Progenitor cell of endocrine pancreas (in vitro differentiated cells): ENCODE results near the gene VSIR. TPM values are rescaled to one million over a fixed set of nuclear protein-coding genes. Genes with fewer than 3 reads are reported as not detected.

Source experiments
- DNase-seq: peaks from one replicate; pipeline ENCODE4 v3.0.0; 2021; ENCODE audit warnings: low spot score; ENCODE audit not compliant: unreplicated experiment
- H3K27ac Mint-ChIP-seq: 2 replicates; pipeline ENCODE4 v1.8.0; 2021; ENCODE audit warnings: mild to moderate bottlenecking, moderate library complexity, mixed read lengths
- H3K27me3 Mint-ChIP-seq: 2 replicates; pipeline ENCODE4 v1.8.0; 2021; ENCODE audit warnings: mixed read lengths
- H3K36me3 Mint-ChIP-seq: 2 replicates; pipeline ENCODE4 v1.8.0; 2022; ENCODE audit warnings: mixed read lengths; ENCODE audit not compliant: insufficient read depth
- H3K4me1 Mint-ChIP-seq: 2 replicates; pipeline ENCODE4 v1.8.0; 2021; ENCODE audit warnings: low read depth, mixed read lengths
- H3K4me3 Mint-ChIP-seq: 2 replicates; pipeline ENCODE4 v1.8.0; 2021; ENCODE audit warnings: low read depth, mild to moderate bottlenecking, moderate library complexity, mixed read lengths
- H3K9me3 Mint-ChIP-seq: 2 replicates; pipeline ENCODE4 v1.8.0; 2021; ENCODE audit warnings: low read depth, mixed read lengths
- total RNA-seq: library from RNA; stranded (reverse); gene quantifications from 2 replicates; pipeline ENCODE4 v1.2.1, GENCODE V29; 2021
- TF ChIP-seq, protein P1 (sequence below): fragments of 200-600 bp; sonication (generic); IDR thresholded peaks from one replicate; pipeline ENCODE4 v1.5.0; 2021; ENCODE audit warnings: antibody characterized with exemption, mild to moderate bottlenecking; ENCODE audit not compliant: unreplicated experiment

Gene VSIR
- total RNA-seq, 1 donor from 2014 or later = 2.6 TPM

DNA sequence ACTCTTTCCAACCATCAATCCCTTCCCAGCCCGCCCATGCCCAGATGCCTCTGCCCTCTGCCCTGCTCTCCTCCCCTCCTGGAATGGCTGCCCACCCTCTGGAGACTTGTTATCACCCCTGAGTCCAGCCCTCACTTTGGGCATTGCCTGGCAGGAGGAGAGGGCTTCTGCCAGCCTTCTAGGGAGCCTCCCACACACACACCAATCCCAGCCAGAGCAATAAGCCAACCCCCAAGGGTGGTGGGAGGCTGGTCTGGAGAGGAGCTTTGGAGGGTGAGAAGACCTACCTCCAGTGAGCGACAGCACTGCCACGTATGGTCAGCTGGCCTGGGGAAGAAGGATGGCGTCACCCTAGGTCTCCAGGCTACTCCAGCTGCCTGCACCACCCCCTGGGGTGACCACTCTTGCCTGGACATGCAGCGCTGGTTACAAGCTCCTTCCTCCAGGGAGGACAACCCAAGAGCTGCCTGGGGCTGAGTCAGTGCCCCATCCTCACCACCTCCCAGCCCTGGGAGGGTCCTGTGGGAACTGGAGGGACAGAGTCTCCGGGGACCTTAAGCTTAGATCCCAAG is 62.2 kb downstream of the VSIR start:
- TF ChIP-seq, protein P1, sequence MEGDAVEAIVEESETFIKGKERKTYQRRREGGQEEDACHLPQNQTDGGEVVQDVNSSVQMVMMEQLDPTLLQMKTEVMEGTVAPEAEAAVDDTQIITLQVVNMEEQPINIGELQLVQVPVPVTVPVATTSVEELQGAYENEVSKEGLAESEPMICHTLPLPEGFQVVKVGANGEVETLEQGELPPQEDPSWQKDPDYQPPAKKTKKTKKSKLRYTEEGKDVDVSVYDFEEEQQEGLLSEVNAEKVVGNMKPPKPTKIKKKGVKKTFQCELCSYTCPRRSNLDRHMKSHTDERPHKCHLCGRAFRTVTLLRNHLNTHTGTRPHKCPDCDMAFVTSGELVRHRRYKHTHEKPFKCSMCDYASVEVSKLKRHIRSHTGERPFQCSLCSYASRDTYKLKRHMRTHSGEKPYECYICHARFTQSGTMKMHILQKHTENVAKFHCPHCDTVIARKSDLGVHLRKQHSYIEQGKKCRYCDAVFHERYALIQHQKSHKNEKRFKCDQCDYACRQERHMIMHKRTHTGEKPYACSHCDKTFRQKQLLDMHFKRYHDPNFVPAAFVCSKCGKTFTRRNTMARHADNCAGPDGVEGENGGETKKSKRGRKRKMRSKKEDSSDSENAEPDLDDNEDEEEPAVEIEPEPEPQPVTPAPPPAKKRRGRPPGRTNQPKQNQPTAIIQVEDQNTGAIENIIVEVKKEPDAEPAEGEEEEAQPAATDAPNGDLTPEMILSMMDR = no peak
- DNase-seq = no peak
- Mint-ChIP-seq H3K4me1 (no peaks in the 10 kb centered on the region), H3K27me3 (peaks cover 18% of the 10 kb centered on the region), H3K4me3 (no peak overlapping the region), H3K36me3 (no peaks in the 10 kb centered on the region), H3K9me3 (no peaks in the 10 kb centered on the region), H3K27ac (no peak overlapping the region)

DNA sequence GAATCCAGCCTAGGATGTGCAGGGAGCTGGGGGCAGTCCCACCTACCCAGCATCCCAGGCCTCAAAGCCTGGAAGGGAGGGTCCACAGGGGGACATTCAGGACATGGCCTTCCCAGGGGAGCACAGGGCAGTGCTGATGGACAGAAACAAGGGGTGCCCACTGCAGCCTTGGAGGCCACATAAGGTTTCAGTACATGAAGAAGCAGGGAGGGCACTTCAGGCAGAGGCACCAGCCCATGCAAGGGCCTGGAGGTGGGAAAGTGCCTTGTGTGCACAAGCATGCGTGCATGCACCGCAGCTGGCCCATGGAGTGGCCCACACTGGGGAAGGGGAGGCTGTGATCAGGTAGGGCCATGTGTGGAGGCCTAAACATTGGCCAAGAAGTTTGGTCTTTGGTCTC is 62.8 kb downstream of the VSIR start:
- Mint-ChIP-seq H3K4me3 (no peak overlapping the region), H3K9me3 (no peaks in the 10 kb centered on the region), H3K27ac (no peak overlapping the region), H3K4me1 (no peaks in the 10 kb centered on the region), H3K36me3 (no peaks in the 10 kb centered on the region), H3K27me3 (peaks cover 18% of the 10 kb centered on the region)
- TF ChIP-seq, protein P1 = no peak
- no peak for DNase-seq

DNA sequence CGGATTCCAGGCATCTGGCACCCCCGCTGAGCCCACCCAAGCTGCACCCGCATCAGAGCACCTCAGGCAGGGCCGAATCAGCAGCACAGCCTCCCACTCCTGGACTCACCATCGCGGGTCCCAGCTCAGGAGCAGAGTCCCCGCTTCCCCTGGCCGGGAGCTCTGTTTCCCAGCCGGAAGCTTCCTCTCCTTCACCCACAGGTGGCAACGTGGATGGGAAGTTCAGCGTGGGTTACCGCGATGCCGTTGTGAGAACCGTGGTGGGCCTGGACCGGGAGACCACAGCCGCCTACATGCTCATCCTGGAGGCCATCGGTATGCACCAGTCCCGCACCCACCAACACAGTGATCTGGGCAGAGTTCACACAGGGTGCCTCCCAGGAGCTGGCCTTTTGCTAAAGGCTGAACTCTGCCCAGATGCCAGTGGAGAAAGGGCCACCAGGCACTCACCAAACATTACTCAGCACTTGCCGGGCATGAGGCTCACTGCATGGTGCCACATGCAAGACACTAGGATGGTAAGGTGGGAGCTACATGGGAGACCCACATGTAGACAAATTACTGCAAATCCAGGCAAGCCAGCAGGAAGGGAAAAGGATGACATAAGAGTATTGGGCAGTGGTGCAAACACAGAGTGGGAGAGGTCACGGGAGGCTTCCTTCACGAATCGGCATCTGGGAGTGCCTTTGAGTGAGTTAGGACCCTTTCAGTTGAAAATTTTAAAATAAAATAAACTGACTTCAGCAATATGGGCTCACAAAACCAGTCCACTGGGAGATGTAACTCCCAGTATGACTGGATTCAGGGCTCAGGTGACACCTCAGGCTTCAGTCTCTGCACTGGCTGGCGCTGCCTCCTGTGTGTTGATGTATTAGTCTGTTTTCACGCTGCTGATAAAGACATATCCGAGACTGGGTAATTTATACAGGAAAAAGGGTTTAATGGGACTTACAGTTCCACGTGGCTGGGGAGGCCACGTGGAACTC is 64.1 kb downstream of the VSIR start:
- TF ChIP-seq, protein P1 = no peak
- H3K9me3 Mint-ChIP-seq = no peaks in the 10 kb centered on the region
- peaks cover 18% of the 10 kb centered on the region for H3K27me3 Mint-ChIP-seq
- H3K4me3 Mint-ChIP-seq = no peak overlapping the region
- DNase-seq = no peak
- no peaks in the 10 kb centered on the region for H3K4me1 Mint-ChIP-seq
- H3K27ac Mint-ChIP-seq = no peak overlapping the region
- H3K36me3 Mint-ChIP-seq = no peaks in the 10 kb centered on the region

DNA sequence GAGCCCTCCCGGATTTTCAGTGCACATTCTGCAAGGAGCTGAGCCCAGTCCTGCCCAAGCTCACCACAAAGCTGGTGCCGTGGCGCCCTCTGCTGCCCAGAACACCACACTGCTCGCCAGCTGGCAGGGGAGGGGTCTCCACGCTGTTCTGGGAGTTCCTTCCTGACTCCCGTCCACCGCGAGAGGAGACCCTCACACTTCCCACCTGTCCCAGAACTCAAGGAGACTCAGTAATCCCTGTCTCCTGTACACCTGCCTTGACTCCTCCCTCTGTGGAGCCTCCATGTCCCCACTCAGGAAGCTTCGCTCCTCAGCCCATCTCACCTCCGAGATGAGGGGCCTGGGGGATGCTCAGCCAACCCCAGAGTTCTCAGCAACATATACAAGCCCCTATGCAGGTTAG is 65.0 kb downstream of the VSIR start:
- Mint-ChIP-seq H3K27ac (no peak overlapping the region), H3K4me3 (no peak overlapping the region), H3K4me1 (no peaks in the 10 kb centered on the region), H3K27me3 (peaks cover 18% of the 10 kb centered on the region), H3K9me3 (no peaks in the 10 kb centered on the region), H3K36me3 (no peaks in the 10 kb centered on the region)
- TF ChIP-seq, protein P1 = peak; percentile 96
- DNase-seq = peak; percentile 84

DNA sequence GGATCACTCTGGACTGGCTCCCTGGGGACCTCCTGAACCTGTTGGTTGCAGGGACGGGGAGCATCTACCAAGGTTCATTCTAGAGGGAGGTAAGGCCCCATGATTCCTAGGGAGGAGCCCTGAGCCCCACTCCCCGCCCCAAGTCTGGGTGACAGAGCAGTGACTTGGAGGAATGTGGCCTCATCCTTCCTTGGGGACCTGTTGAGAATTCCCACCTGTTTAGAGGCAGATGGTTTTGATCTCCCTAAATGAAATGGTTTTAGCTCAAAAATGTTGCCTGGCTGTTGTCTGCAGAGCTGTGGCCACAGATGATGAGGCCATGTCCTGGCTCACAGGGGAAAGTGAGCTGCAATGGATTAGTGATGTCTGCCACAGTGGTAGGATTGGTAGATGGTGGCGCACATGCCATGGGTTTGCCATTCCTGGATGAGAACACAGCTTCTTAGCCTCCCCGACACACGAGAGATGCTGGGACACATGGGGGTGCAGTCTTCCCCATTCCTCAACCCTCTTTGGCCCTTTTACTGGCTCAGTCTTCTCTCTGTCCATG is 66.0 kb downstream of the VSIR start:
- TF ChIP-seq, protein P1 = no peak
- no peaks in the 10 kb centered on the region for H3K9me3 Mint-ChIP-seq
- H3K27ac Mint-ChIP-seq = no peak overlapping the region
- no peaks in the 10 kb centered on the region for H3K4me1 Mint-ChIP-seq
- H3K4me3 Mint-ChIP-seq = no peak overlapping the region
- H3K36me3 Mint-ChIP-seq = no peaks in the 10 kb centered on the region
- peaks cover 23% of the 10 kb centered on the region for H3K27me3 Mint-ChIP-seq
- DNase-seq = no peak
